ENCODE results near the gene PAXX.

The PAXX gene

DNA sequence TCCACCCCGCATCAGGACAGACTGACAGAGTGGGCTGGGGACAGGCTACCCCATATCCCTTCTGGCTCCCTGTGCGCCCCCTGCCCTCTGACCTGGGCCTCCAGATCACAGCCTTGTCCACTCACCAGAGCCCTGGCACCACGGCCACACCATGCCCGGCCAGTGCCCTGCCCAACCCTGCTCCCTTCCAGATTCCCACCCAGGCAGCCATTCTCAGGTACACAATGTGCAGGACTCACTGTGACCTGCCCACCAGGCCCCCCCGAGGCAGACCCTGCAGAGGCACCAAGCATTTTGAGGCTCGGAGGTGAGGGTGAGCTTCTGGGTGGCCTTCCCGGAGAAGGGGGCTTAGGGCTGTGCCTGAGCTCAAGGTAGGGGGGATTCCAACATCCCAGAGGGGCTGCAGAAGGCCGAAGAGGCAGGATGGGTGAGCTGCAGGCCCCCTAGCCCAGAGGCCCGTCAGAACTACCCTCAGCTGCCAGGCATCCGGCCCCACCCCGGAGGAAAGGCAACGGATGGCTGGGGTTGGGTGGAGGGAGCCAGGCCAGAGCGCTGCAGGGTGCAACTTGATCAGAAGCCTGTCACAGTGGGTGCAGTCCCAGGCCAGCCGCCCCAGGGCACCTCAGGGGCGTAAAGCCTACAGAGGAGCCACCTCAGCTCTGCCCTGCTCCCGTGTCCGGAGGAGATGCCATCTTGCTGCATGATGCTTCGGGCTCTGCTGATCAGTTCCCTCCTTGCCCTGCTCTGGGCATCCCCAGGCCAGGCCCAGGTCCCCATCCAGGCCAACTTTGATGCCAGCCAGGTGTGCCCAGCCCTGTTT, 9.8 kb upstream of the PAXX start, which contains the start of gene LCNL1:
Gene LCNL1, plus strand, starts transcription at position 762 of the 820 bp plus-strand sequence. CDS start 594 bp downstream, outside the sequence.
- ChIA-PET POLR2A (interaction anchor here (1.6 to 1.7 kb wide), 2 partner anchors 9 to 11 kb away, joined by 5 to 12 read pairs; no protein-coding TSS in a partner anchor), CTCF (no interaction called here)
- no peak for DNase-seq (ENCODE audit: extremely low spot score)
- TF ChIP-seq NFRKB (IDR thresholded peaks at IDR 0.05), result no peak
- no peak for TF ChIP-seq LEF1 (IDR thresholded peaks at IDR 0.05; ENCODE audit: borderline replicate concordance)
- no peak for TF ChIP-seq ELF4 (IDR thresholded peaks at IDR 0.05)
- no peak for TF ChIP-seq L3MBTL2 (conservative IDR thresholded peaks at IDR 0.05)
- no peak for TF ChIP-seq FOXA1 (IDR thresholded peaks at IDR 0.05)
- TF ChIP-seq TARDBP (IDR thresholded peaks at IDR 0.05), result no peak
- no peak for TF ChIP-seq BHLHE40 (IDR thresholded peaks at IDR 0.05; ENCODE audit: borderline replicate concordance)
- TF ChIP-seq SUZ12 (IDR thresholded peaks at IDR 0.05), result no peak
- TF ChIP-seq ZNF384 (IDR thresholded peaks at IDR 0.05), result no peak
- TF ChIP-seq CTBP1 (IDR thresholded peaks at IDR 0.05; ENCODE audit: borderline replicate concordance), result no peak
- TF ChIP-seq HDGF (IDR thresholded peaks at IDR 0.05; ENCODE audit: borderline replicate concordance), result no peak
- no peak for TF ChIP-seq FOXM1 (IDR thresholded peaks at IDR 0.05; ENCODE audit: borderline replicate concordance)
- no peak for TF ChIP-seq SP1 (IDR thresholded peaks at IDR 0.05)
- TF ChIP-seq ARNT (IDR thresholded peaks at IDR 0.05), result no peak
- no peak for TF ChIP-seq FOXK2 (IDR thresholded peaks at IDR 0.05)

GRCh38 chr9:136983167-136983566, 9.1 kb upstream of the PAXX start:
- no peak for DNase-seq (ENCODE audit: extremely low spot score)
- POLR2A ChIA-PET, result no interaction called here
- TF ChIP-seq FOXA1 (IDR thresholded peaks at IDR 0.05) (no peak), FOXM1 (IDR thresholded peaks at IDR 0.05; ENCODE audit: borderline replicate concordance) (no peak), L3MBTL2 (conservative IDR thresholded peaks at IDR 0.05) (no peak), SUZ12 (IDR thresholded peaks at IDR 0.05) (no peak), ELF4 (IDR thresholded peaks at IDR 0.05) (no peak), LEF1 (IDR thresholded peaks at IDR 0.05; ENCODE audit: borderline replicate concordance) (no peak), TARDBP (IDR thresholded peaks at IDR 0.05) (no peak), HDGF (IDR thresholded peaks at IDR 0.05; ENCODE audit: borderline replicate concordance) (no peak), FOXK2 (IDR thresholded peaks at IDR 0.05) (no peak)
- CTCF ChIA-PET, result no interaction called here

- CTCF ChIA-PET, result no interaction called here
- DNase-seq (ENCODE audit: extremely low spot score), result no peak
- TF ChIP-seq SP1 (IDR thresholded peaks at IDR 0.05) (no peak), ELF4 (IDR thresholded peaks at IDR 0.05) (no peak)
- POLR2A ChIA-PET, result no interaction called here
Measured at GRCh38 chr9:136983656-136984314, 8.4 kb upstream of the PAXX start.

DNA sequence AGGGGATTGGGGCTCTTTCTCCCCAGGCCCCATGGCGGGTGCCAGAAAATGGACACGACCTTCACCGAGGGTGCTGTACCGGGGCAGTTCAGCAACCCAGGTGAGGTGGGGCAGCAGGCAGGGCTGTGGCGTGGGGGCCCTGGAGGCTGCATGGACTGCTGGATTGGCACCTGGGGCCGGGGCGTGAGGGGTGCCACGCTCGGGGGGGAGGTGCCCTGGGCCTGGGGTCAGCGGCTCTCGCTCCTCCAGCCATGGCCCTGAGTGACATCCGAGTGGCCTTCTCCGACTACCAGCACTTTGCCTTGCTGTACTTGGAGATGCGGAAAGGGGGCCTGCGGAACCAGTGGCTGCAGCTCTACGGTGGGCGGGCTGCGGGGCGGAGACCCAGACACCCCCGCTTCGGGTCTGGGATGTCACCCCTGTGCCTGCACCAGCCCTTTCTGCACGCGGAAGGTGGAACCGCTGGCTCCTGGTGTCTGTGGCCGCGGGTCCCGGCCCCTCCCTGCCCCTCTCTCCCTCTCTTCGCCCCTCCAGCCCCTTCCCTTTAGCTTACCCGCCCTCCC, 7.7 kb upstream of the PAXX start:
- ChIA-PET CTCF (no interaction called here), POLR2A (no interaction called here)
- no peak for DNase-seq (ENCODE audit: extremely low spot score)
- TF ChIP-seq HDGF (IDR thresholded peaks at IDR 0.05; ENCODE audit: borderline replicate concordance) (no peak), CTBP1 (IDR thresholded peaks at IDR 0.05; ENCODE audit: borderline replicate concordance) (no peak), FOXA1 (IDR thresholded peaks at IDR 0.05) (no peak), NFRKB (IDR thresholded peaks at IDR 0.05) (no peak), LEF1 (IDR thresholded peaks at IDR 0.05; ENCODE audit: borderline replicate concordance) (no peak), TARDBP (IDR thresholded peaks at IDR 0.05) (no peak), FOXK2 (IDR thresholded peaks at IDR 0.05) (no peak), SUZ12 (IDR thresholded peaks at IDR 0.05) (no peak), ELF4 (IDR thresholded peaks at IDR 0.05) (no peak), ARNT (IDR thresholded peaks at IDR 0.05) (no peak), BHLHE40 (IDR thresholded peaks at IDR 0.05; ENCODE audit: borderline replicate concordance) (no peak), SP1 (IDR thresholded peaks at IDR 0.05) (no peak), L3MBTL2 (conservative IDR thresholded peaks at IDR 0.05) (no peak)
- TF ChIP-seq, protein P1, sequence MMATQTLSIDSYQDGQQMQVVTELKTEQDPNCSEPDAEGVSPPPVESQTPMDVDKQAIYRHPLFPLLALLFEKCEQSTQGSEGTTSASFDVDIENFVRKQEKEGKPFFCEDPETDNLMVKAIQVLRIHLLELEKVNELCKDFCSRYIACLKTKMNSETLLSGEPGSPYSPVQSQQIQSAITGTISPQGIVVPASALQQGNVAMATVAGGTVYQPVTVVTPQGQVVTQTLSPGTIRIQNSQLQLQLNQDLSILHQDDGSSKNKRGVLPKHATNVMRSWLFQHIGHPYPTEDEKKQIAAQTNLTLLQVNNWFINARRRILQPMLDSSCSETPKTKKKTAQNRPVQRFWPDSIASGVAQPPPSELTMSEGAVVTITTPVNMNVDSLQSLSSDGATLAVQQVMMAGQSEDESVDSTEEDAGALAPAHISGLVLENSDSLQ (IDR thresholded peaks at IDR 0.05), result no peak

DNA sequence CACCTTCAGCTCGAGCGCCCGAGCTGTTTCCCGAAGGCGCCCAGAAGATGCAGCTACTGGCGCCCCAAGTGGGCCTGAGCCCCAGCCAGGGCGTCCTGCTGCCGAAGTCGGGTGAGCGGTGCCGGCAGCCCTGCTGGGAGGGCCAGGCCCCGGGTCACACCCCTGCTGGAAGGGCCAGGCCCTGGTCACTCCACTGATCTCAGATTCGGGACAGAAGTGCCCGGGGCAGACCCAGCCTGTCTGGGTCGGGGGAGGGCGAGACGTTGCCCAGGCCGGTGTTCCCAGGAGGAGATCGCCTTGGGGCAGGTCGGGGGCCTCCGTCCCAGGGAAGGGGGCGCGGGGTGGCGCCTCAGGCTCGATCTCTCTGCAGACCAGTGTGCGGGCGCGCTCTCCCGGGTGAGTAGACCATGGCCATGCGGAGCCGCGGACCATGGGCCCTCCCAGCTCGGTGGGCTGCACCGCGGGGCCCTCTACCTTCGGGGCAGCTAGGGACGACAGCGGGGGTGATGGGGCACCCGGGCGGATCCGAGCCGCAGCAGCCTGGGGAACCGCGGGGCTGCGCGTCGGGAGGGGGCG, 7.1 kb upstream of the PAXX start:
- CTCF ChIA-PET, result no interaction called here
- DNase-seq (ENCODE audit: extremely low spot score), result no peak
- POLR2A ChIA-PET, result no interaction called here
- TF ChIP-seq TARDBP (IDR thresholded peaks at IDR 0.05) (no peak), FOXK2 (IDR thresholded peaks at IDR 0.05) (no peak), ZNF384 (IDR thresholded peaks at IDR 0.05) (no peak), ELF4 (IDR thresholded peaks at IDR 0.05) (no peak), CTBP1 (IDR thresholded peaks at IDR 0.05; ENCODE audit: borderline replicate concordance) (no peak), SP1 (IDR thresholded peaks at IDR 0.05) (no peak), ARNT (IDR thresholded peaks at IDR 0.05) (no peak), L3MBTL2 (conservative IDR thresholded peaks at IDR 0.05) (no peak)
- TF ChIP-seq, protein P1 (IDR thresholded peaks at IDR 0.05), result no peak

- ChIA-PET CTCF (no interaction called here), POLR2A (no interaction called here)
- DNase-seq (ENCODE audit: extremely low spot score), result no peak
- no peak for TF ChIP-seq ARNT (IDR thresholded peaks at IDR 0.05)
- TF ChIP-seq FOXM1 (IDR thresholded peaks at IDR 0.05; ENCODE audit: borderline replicate concordance), result no peak
- TF ChIP-seq ZNF384 (IDR thresholded peaks at IDR 0.05), result no peak
- no peak for TF ChIP-seq NFRKB (IDR thresholded peaks at IDR 0.05)
- TF ChIP-seq HDGF (IDR thresholded peaks at IDR 0.05; ENCODE audit: borderline replicate concordance), result no peak
- TF ChIP-seq BHLHE40 (IDR thresholded peaks at IDR 0.05; ENCODE audit: borderline replicate concordance), result no peak
- no peak for TF ChIP-seq SP1 (IDR thresholded peaks at IDR 0.05)
- TF ChIP-seq CTBP1 (IDR thresholded peaks at IDR 0.05; ENCODE audit: borderline replicate concordance), result no peak
- no peak for TF ChIP-seq ELF4 (IDR thresholded peaks at IDR 0.05)
- no peak for TF ChIP-seq FOXK2 (IDR thresholded peaks at IDR 0.05)
- TF ChIP-seq, protein P1 (IDR thresholded peaks at IDR 0.05), result no peak
Measured at GRCh38 chr9:136985853-136986252, 6.4 kb upstream of the PAXX start.
